ENCODE results near the gene ROBO3.

Gene ROBO3

GRCh38 chr11:124892146-124892545, 26.9 kb downstream of the ROBO3 start:
- DNase-seq, result no peak

- DNase-seq, result no peak
These were observed 27.7 kb downstream of the ROBO3 start for GRCh38 chr11:124892750-124893454.

- DNase-seq, result no peak
These were observed 28.7 kb downstream of the ROBO3 start for GRCh38 chr11:124893781-124894401.

- DNase-seq, result no peak
These were observed 29.6 kb downstream of the ROBO3 start for GRCh38 chr11:124894606-124895430.

- no peak for DNase-seq
These were observed 30.3 kb downstream of the ROBO3 start for GRCh38 chr11:124895471-124895971.

GRCh38 chr11:124896071-124896750, 31.0 kb downstream of the ROBO3 start:
- no peak for DNase-seq

GRCh38 chr11:124896821-124897391, 31.7 kb downstream of the ROBO3 start:
- DNase-seq, result no peak

- DNase-seq, result no peak
These were observed 32.5 kb downstream of the ROBO3 start, which contains the start of gene ROBO4 for GRCh38 chr11:124897674-124898262. Gene ROBO4, minus strand, starts transcription at chr11:124897865. Its CDS starts 70 bp downstream, at chr11:124897795.

- DNase-seq, result no peak
These were observed 33.0 kb downstream of the ROBO3 start for GRCh38 chr11:124898263-124898680.

- DNase-seq, result no peak
These were observed 33.5 kb downstream of the ROBO3 start for GRCh38 chr11:124898711-124899110.

- no peak for DNase-seq
These were observed 34.3 kb downstream of the ROBO3 start for GRCh38 chr11:124899383-124900145.

GRCh38 chr11:124900464-124900863, 35.2 kb downstream of the ROBO3 start:
- DNase-seq, result no peak

GRCh38 chr11:124902616-124903015, 37.4 kb downstream of the ROBO3 start:
- no peak for DNase-seq

GRCh38 chr11:124915541-124916369, 50.5 kb downstream of the ROBO3 start:
- no peak for DNase-seq

GRCh38 chr11:124916370-124916710, 51.1 kb downstream of the ROBO3 start:
- DNase-seq, result no peak

- no peak for DNase-seq
These were observed 51.9 kb downstream of the ROBO3 start for GRCh38 chr11:124917115-124917637.

- no peak for DNase-seq
These were observed 53.7 kb downstream of the ROBO3 start, which contains the start of gene HEPN1 for GRCh38 chr11:124918950-124919349. Gene HEPN1, plus strand, starts transcription at chr11:124919250.

GRCh38 chr11:124919898-124920297, 54.7 kb downstream of the ROBO3 start:
- DNase-seq, result no peak

GRCh38 chr11:124920356-124920755, 55.1 kb downstream of the ROBO3 start:
- DNase-seq, result no peak
